PC-9 (cell line): ENCODE measurements around the gene PLXDC2. TPM values are rescaled to one million over a fixed set of nuclear protein-coding genes. Genes with fewer than 3 reads are reported as not detected.

ENCODE experiments used
- BruUV-seq: library from RNA; stranded (reverse); fragments of 400-500 nt; replicated peaks from 2 replicates; lab custom pipeline; 2021; lab: Mats Ljungman, UMichigan
- CTCF ChIA-PET: fragments of 300-600 bp; sonication (Branson Sonifier 250); formaldehyde crosslinking; loops from one replicate; lab custom pipeline; 2022; ENCODE audit warnings: antibody characterized with exemption; lab: Charles Lee
- POLR2A ChIA-PET: fragments of 300-600 bp; sonication (Branson Sonifier 250); formaldehyde crosslinking; loops from one replicate; lab custom pipeline; 2022; ENCODE audit warnings: antibody characterized with exemption; ENCODE audit not compliant: unreplicated experiment; lab: Charles Lee
- DNase-seq, 2 experiments: peaks; one replicate each; pipeline versions ENCODE4 v3.0.0 to v3.0.0-alpha.2; 2015 to 2022; ENCODE audit warnings: mixed read lengths in 1 of 2
- H2AFZ ChIP-seq: fragments of 200-600 bp; sonication (generic); 2 replicates; pipeline ENCODE4 v1.8.1; 2017; ENCODE audit warnings: antibody characterized with exemption
- H3F3A ChIP-seq: fragments of 200-600 bp; sonication (generic); 2 replicates; pipeline ENCODE4 v1.8.1; 2017; ENCODE audit warnings: antibody characterized with exemption, mild to moderate bottlenecking, low read depth; ENCODE audit not compliant: insufficient read depth
- H3K27ac ChIP-seq: fragments of 200-600 bp; sonication (generic); 2 replicates; pipeline ENCODE4 v1.6.1; 2016; ENCODE audit warnings: mixed run types
- H3K27me3 ChIP-seq: fragments of 200-600 bp; sonication (generic); 2 replicates; pipeline ENCODE4 v1.6.1; 2016; ENCODE audit warnings: low read depth, mixed run types; ENCODE audit not compliant: insufficient read depth
- H3K36me3 ChIP-seq: fragments of 200-600 bp; sonication (generic); 2 replicates; pipeline ENCODE4 v1.6.1; 2016; ENCODE audit warnings: low read depth, mixed run types
- H3K4me1 ChIP-seq: fragments of 200-600 bp; sonication (generic); replicated peaks from 2 replicates; pipeline ENCODE4 v1.6.1; 2016; ENCODE audit warnings: mixed run types; ENCODE audit not compliant: insufficient read depth
- H3K4me2 ChIP-seq: fragments of 200-600 bp; sonication (generic); 2 replicates; pipeline ENCODE4 v1.6.1; 2017; ENCODE audit warnings: mixed run types
- H3K4me3 ChIP-seq: fragments of 200-600 bp; sonication (generic); 2 replicates; pipeline ENCODE4 v1.6.1; 2016; ENCODE audit warnings: mixed run types
- H3K79me2 ChIP-seq: fragments of 200-600 bp; sonication (generic); 2 replicates; pipeline ENCODE4 v1.6.1; 2017; ENCODE audit warnings: low read depth, mixed run types
- H3K9me2 ChIP-seq: fragments of 200-600 bp; sonication (generic); 2 replicates; pipeline ENCODE4 v1.8.1; 2017; ENCODE audit warnings: mild to moderate bottlenecking; ENCODE audit not compliant: insufficient read depth
- H3K9me3 ChIP-seq: fragments of 200-600 bp; sonication (generic); 2 replicates; pipeline ENCODE4 v1.8.1; 2016; ENCODE audit warnings: low read depth; ENCODE audit not compliant: insufficient read depth
- H4K20me1 ChIP-seq: fragments of 200-600 bp; sonication (generic); 2 replicates; pipeline ENCODE4 v1.8.1; 2017; ENCODE audit not compliant: insufficient read depth
- CTCF ChIP-seq: fragments of 200-600 bp; sonication (generic); conservative IDR thresholded peaks from 2 replicates; pipeline ENCODE4 v1.6.1; 2017; ENCODE audit warnings: mixed run types, antibody characterized with exemption, mild to moderate bottlenecking, moderate library complexity
- EZH2 ChIP-seq: fragments of 200-600 bp; sonication (generic); IDR thresholded peaks from 2 replicates; pipeline ENCODE4 v1.8.0; 2017; ENCODE audit warnings: antibody characterized with exemption, low read depth
- intact Hi-C: fragments of 100-400 bp; cut with micrococcal nuclease; formaldehyde crosslinking; loops from one replicate; pipeline ENCODE4 v1.10.0; 2022; ENCODE audit not compliant: unreplicated experiment
- total RNA-seq: library from RNA; stranded (reverse); gene quantifications from 2 replicates; pipeline ENCODE4 v1.2.3, GENCODE V29; 2021

Gene PLXDC2
- total RNA-seq, 1 experiment from 2014 or later: not detected

GRCh38 chr10:19888061-19888660 lies 71.9 kb downstream of the PLXDC2 start:
- no peaks in the 10 kb centered on the region for H3K79me2 ChIP-seq
- no peaks in the 10 kb centered on the region for H3K9me3 ChIP-seq
- no peaks in the 10 kb centered on the region for H3K27me3 ChIP-seq
- no peaks in the 10 kb centered on the region for H3K9me2 ChIP-seq
- no peak overlapping the region for H2AFZ ChIP-seq
- ChIA-PET CTCF (no interaction called here), POLR2A (no interaction called here)
- TF ChIP-seq CTCF (no peak), EZH2 (no peak)
- no TSS peak for BruUV-seq
- H3F3A ChIP-seq: no peaks in the 10 kb centered on the region
- H3K4me3 ChIP-seq: no peak overlapping the region
- H4K20me1 ChIP-seq: no peaks in the 10 kb centered on the region
- H3K4me2 ChIP-seq: no peak overlapping the region
- no peaks in the 10 kb centered on the region for H3K36me3 ChIP-seq
- no peak for DNase-seq
- intact Hi-C loops: no loop called here
- no peak overlapping the region for H3K27ac ChIP-seq
- no peaks in the 10 kb centered on the region for H3K4me1 ChIP-seq

GRCh38 chr10:19889256-19889655 lies 73.0 kb downstream of the PLXDC2 start:
- Histone ChIP-seq H3K9me2 (no peaks in the 10 kb centered on the region), H3K27ac (no peak overlapping the region), H3K36me3 (no peaks in the 10 kb centered on the region), H4K20me1 (no peaks in the 10 kb centered on the region), H2AFZ (no peak overlapping the region), H3K79me2 (no peaks in the 10 kb centered on the region), H3K4me2 (no peak overlapping the region), H3K4me1 (no peaks in the 10 kb centered on the region), H3K4me3 (no peak overlapping the region), H3K9me3 (no peaks in the 10 kb centered on the region), H3K27me3 (no peaks in the 10 kb centered on the region), H3F3A (no peaks in the 10 kb centered on the region)
- ChIA-PET CTCF (no interaction called here), POLR2A (no interaction called here)
- no peak for DNase-seq
- TF ChIP-seq CTCF (no peak), EZH2 (no peak)
- BruUV-seq: no TSS peak
- intact Hi-C loops: no loop called here

- H3K9me3 ChIP-seq: no peaks in the 10 kb centered on the region
- no peaks in the 10 kb centered on the region for H3K79me2 ChIP-seq
- TF ChIP-seq CTCF (no peak), EZH2 (no peak)
- H4K20me1 ChIP-seq: no peaks in the 10 kb centered on the region
- ChIA-PET CTCF (no interaction called here), POLR2A (no interaction called here)
- H3K36me3 ChIP-seq: no peaks in the 10 kb centered on the region
- H3K4me2 ChIP-seq: no peak overlapping the region
- no peaks in the 10 kb centered on the region for H3F3A ChIP-seq
- H3K9me2 ChIP-seq: no peaks in the 10 kb centered on the region
- intact Hi-C loops: no loop called here
- DNase-seq: no peak
- no peak overlapping the region for H3K4me3 ChIP-seq
- H2AFZ ChIP-seq: no peak overlapping the region
- no peak overlapping the region for H3K27ac ChIP-seq
- no TSS peak for BruUV-seq
- H3K4me1 ChIP-seq: no peaks in the 10 kb centered on the region
- H3K27me3 ChIP-seq: no peaks in the 10 kb centered on the region
Observed at GRCh38 chr10:19891429-19891828, 75.2 kb downstream of the PLXDC2 start.
